Stimulated activated CD8-positive, alpha-beta memory T cell treated with anti-CD3 and anti-CD28 coated beads, Interleukin-4, amount 100 ng/mL, for 1 hour (primary cell): Measurements from ENCODE around the gene GDNF.

Source experiments
- DNase-seq, 2 donors: peaks; one replicate each; pipeline ENCODE4 v3.0.0-alpha.2; 2020; ENCODE audit warnings: low read depth in 2 of 2, low spot score in 1 of 2

GDNF gene

GRCh38 chr5:37847978-37848425 is 8.2 kb upstream of the GDNF start:
- DNase-seq: no peak

DNA sequence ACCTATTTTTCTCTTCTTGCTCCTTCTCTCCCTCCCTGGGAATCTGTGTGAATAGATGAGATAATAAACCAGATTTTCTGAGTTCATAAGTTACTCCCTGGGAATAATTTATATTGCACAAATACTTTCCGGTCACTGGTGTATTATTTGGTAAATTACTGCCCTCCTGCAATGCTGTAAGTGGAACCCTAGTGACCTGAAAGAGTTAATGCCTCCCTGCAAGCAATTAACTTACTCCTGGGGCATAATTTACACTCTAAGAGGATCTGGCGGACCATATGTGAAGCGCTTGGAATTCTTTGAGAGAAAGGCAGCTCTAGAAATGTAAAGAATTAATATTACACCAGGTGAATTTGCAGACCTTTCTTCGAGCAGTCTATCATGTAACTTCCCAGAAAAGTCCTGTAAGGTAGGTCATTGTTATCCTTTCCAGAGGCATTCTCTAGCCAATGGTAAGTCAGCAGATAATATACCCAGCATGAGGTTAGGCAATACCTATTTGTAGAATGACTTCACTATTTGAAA is 7.0 kb upstream of the GDNF start:
- DNase-seq: no peak

- no peak for DNase-seq
These were observed 4.2 kb upstream of the GDNF start for GRCh38 chr5:37844009-37844408.

DNA sequence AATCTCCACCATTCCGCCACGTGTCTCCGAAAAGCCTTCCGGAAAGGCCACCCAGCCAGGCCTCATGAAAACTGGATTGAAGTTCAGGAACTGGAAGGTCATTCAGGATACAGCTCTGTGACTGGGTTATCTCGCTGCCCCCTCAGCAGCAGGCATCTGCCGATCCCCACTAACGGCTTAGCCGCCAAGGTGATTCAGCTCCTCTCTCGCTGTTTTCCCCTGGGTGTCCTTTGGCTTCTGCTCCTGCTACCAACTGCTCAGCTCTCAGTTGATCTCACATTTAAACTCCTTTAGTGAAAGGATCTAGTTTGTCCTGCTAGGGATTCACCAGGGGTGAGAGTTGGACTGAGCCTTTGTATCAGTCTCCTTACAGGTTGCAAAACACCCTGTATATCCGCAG is 2.2 kb upstream of the GDNF start:
- no peak for DNase-seq

DNA sequence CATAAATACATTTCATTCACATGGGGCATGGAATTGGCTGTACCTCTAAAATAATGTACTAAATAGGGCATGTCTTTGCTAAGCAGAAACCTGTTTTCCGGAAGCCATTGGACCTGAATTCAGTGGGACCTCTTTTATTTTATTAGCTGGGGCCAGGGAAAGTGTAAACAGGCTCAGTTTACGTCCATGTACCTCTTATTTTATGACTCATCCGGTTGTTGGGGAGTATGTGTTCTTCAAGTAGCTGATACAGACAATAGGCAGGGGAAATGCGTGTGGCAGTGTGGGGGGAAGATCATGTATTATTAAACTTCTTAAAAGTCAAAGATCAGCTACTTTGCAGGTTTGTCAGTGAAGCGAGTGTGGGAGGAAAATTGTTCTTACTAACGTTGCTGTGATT is 1.4 kb upstream of the GDNF start:
- DNase-seq: no peak

DNA sequence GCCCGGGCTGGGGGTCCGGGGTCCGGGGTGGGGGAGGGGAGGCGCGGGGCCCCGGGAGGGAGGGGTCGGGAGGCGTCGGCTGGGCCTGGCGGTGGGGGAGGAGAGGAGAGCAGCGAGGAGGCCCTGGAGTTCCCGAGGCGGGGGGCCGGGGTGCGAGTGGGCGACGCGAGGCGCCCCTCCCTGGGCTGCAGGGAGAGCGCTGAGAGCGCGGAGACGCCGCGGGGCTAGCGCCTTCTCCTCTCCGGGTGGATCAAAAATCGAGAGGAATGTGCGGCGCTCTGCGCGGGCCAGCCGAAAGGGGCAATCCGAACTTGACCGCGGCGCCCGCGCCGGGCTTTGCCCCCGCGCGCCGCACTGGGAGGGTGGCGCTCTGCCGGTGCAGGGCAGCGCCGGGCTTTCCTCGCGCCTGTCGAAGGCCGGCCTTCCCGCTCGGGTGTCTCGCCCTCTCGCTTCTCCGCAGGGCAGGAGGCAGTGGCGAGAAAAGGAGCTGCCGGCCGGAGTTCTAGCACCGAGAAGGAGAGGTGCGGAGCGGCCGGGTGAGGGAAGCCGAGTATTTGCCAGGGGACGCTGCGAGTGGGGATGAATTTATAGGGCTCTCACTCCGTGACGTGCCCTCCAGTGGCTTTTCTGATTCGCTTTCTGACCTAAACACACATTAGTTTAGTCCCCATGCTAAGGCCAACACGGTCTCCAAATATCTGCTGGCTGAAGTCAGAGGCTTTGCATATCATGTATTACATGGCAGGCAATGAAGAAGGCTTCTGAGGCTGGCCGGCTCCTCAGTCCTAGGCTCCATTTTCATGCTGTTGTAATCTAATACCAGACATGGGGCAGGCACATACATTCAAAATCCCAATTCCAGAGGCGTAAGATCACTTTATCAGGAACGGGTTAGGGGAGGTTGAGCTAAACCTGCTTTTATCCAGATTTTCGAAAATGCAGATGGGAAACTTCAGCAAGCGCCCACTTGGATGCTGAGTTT is 503 bp upstream of the GDNF start:
- no peak for DNase-seq

GRCh38 chr5:37838933-37839341 is 904 bp downstream of the GDNF start:
- DNase-seq: no peak

DNA sequence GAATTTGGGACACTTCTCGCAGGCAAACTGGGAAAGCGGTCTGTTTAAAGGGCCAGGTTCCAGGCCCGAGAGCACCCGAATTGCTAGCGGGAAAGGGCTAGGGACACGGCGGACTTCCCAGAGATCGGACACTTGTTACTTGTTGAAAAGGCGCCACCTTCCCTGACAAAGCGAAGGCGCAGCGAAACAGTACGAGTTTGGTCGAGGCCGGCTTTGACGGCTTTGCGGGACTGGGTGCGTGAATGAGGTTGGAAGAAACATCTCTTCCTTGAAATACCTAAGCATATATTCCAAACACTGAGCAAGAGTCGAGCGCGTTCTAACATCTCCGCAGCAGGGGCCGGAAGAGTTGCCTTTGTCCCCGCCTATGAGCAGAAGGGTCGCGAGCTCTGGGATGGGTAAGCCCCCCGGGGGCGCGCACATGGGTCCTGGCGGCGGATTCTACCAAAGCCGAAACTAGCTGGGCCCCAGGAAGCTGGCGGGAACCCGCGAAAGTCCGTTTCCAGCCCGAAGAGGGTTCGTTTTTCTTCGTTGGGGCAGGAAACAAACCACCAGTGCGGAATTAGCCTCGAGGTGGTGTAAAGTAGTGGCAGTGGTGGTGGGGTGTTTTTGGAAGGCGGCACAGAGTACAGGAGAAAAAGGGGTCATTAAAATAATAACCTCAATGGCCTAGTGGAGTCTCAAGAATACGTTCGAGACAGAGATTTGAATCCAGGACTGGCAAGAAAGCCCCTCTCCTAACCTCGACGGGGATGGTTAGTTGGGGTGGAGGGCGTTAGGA is 1.5 kb downstream of the GDNF start:
- no peak for DNase-seq

DNA sequence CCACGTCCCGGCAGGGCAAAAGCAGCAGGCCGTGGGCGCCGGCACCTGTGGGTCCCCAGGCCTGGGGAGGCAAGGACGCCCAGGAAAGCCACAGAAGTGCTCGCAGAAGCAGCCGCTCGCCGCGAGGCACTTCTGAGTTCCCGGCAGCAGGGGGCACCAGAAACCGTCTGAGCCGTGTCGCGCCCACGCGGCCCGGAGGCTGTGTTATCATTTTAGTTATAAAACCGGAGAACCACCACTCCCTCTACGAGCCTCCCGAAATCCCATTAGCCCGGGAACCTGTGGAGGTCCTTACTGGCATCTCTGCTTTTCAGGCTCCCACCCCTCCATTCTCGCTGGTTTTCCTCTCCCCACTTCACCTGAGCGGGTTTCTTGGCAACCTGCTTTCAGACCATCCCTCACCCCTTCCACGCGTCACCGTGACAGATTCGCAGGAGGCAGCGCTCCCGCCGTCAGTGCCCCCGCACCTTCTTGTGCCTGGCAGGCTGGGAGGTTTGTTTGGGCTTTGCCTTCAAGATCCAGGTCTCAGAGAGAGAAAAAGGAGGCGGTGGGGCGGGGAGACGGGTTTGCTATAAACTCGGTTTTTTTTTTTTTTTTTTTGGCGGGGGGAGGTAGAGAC is 2.3 kb downstream of the GDNF start:
- peak in 1 of 2 donors; percentile 1 for DNase-seq

DNA sequence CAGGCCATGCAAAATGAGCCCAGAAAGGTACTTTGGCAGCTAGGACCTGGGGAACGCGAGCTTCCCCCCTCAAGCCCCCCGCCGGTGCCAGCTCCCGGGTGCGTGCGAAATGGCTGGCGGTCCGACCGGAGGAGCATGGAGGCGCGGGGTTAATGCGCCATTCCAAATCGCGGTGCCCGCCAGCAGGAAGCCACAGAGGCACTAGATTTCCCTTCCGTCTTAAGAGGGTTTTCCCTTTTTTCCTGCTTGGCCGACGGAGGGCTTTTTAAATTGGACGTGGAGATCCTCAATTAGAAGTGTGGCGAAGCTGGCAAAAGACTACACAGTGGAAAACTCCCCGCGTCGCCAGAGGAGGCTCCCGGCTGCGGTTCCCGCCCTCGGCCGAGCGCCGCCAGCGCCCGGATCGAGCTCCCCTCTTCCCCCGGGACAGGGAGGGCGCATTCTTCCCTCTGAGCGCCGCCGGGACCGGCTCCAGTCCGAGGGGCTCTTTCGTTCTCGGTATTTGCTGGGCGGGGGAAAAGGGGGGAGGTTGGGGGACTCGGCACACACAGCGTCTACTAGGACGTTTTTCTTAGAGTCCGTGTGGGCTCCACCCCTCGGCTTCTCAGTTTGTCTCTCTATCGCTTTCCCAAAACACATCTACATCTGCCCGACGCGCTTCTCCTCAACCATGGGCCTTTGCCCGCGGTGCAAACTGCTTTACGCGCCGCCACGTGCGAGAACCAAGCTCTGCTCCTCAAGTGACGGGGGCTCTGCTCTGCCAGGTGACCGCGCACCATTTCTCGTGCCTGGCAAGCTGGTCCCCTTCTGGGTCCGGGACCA is 3.0 kb downstream of the GDNF start:
- no peak for DNase-seq

GRCh38 chr5:37836235-37836591 is 3.6 kb downstream of the GDNF start:
- no peak for DNase-seq

GRCh38 chr5:37835380-37835973 is 4.4 kb downstream of the GDNF start:
- no peak for DNase-seq

DNA sequence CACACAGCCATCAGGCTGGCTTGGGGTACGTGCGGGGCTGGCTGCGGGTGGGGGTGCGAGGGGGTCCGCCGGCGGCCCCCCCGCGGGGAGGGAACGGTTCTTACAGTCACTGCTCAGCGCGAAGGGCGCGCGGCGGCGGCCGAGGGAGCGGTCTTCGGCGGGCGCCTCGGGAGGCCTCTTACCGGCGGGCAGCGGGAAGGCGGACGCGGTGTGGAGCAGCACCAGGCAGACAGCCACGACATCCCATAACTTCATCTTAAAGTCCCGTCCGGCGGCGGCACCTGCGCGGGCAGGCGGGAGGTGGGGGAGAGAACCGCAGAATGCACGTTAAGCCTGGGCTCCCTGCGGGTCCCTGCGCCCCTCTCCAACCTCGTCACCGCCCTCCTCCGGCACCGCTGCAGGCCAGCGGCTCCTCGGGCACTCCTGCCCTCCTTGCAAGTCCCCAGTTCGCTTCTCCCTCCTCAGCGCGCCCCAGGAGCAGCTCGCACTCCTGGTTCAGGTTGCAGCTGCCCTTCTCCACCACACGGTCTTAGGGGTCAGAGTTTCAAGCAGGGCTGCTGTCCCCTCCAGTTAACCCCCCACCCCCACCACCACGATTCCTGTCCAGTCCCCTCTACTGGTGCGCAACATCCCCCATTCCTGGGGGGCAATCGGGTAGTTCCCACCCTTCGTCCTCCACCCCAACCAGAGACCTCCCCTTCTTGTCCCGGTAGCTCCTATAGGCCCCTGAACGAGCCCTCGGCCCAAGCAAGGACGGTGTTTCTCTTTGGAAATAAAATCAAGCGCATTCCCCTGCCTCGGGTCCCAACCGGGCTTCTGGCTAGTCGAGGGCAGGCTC is 5.1 kb downstream of the GDNF start:
- no peak for DNase-seq

DNA sequence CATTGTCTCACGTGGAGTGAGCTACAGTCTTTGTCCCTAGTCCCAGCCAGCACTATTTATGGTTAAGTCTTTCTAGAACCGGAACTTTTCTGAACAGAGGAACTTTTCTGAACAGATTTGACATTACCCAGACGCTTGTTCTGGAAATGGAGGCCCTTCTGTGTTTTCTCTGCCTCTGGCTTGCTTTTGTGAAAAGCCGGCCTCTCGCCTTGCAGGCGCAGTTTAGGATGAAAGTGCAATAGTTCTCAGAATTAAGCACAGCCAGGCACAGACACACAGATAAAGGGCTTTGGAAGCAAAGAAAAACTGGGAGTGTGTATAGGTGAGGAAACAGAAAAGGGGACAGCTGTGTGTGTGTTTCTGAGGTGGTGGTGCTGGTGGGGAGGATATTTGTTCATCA is 5.9 kb downstream of the GDNF start:
- no peak for DNase-seq

- no peak for DNase-seq
These were observed 7.9 kb downstream of the GDNF start for GRCh38 chr5:37831821-37832534.

GRCh38 chr5:37830348-37830747 is 9.5 kb downstream of the GDNF start:
- DNase-seq: no peak

DNA sequence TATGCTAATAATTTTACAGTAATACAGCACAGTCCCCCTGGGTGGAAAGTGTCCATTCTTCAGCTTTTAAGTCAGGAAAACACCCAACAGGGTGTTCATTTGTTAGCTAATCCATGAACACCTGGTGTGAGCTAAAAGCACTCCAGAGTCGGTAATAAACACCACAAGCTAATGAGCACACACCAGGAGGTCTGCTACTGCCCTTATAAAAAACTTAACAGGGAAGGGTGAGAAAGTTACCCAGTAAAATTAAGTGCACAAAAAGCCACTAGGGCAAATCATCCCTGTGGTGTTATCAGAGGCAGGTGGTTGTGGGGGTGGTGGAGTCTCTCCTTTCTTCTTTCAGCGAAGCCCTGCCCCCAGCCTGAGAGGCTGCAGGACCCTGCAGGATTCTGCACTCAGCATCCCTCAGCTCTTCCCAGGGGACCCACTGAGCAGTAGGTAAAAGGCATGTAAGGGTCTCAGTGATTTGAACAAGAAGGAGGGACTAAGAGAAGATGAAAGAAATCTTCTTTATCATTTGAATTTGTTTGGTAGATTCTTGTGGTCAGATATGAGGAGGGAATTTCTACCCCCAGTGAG is 14.4 kb downstream of the GDNF start:
- DNase-seq: no peak

- DNase-seq: no peak
These were observed 16.2 kb downstream of the GDNF start for GRCh38 chr5:37823433-37824152.
